Ishikawa (cell line): ENCODE data around the gene CCDC57.

Experiments
- CEBPB ChIP-seq: IDR thresholded peaks from 2 replicates; pipeline ENCODE4 v1.6.1; 2012
- CREB1 ChIP-seq: IDR thresholded peaks from 2 replicates; pipeline ENCODE4 v1.6.1; 2012; ENCODE audit warnings: low read depth
- EGR1 ChIP-seq: IDR thresholded peaks from 2 replicates; pipeline ENCODE4 v1.6.1; 2012
- EP300 ChIP-seq: IDR thresholded peaks from 2 replicates; pipeline ENCODE4 v1.6.1; 2012; ENCODE audit warnings: borderline replicate concordance
- FOXM1 ChIP-seq: IDR thresholded peaks from 2 replicates; pipeline ENCODE4 v1.6.1; 2012; ENCODE audit warnings: low read depth, borderline replicate concordance
- MAX ChIP-seq: IDR thresholded peaks from 2 replicates; pipeline ENCODE4 v1.6.1; 2012
- NFIC ChIP-seq: IDR thresholded peaks from 2 replicates; pipeline ENCODE4 v1.6.1; 2012
- RAD21 ChIP-seq: IDR thresholded peaks from 2 replicates; pipeline ENCODE4 v1.6.1; 2012; ENCODE audit warnings: low read depth
- REST ChIP-seq: IDR thresholded peaks from 2 replicates; pipeline ENCODE4 v1.6.1; 2012; ENCODE audit warnings: low read depth, mild to moderate bottlenecking
- TAF1 ChIP-seq: IDR thresholded peaks from 2 replicates; pipeline ENCODE4 v1.6.1; 2012; ENCODE audit warnings: low read depth, mild to moderate bottlenecking
- TCF12 ChIP-seq: IDR thresholded peaks from 2 replicates; pipeline ENCODE4 v1.6.1; 2012; ENCODE audit warnings: low read depth
- TEAD4 ChIP-seq: IDR thresholded peaks from 2 replicates; pipeline ENCODE4 v1.6.1; 2012
- USF1 ChIP-seq: IDR thresholded peaks from 2 replicates; pipeline ENCODE4 v1.6.1; 2012
- YY1 ChIP-seq: IDR thresholded peaks from 2 replicates; pipeline ENCODE4 v1.6.1; 2012; ENCODE audit warnings: low read depth
- ZBTB7A ChIP-seq: IDR thresholded peaks from 2 replicates; pipeline ENCODE4 v1.6.1; 2012; ENCODE audit warnings: low read depth

CCDC57 gene

GRCh38 chr17:82224666-82225065 is 12.0 kb upstream of the CCDC57 start:
- TF ChIP-seq MAX (no peak), ZBTB7A (no peak), EP300 (no peak), TCF12 (no peak), TEAD4 (no peak), USF1 (no peak), CEBPB (no peak), RAD21 (no peak)

GRCh38 chr17:82223517-82223916 is 10.9 kb upstream of the CCDC57 start:
- no peak for TF ChIP-seq RAD21
- no peak for TF ChIP-seq CEBPB
- no peak for TF ChIP-seq TCF12
- TF ChIP-seq EP300, result no peak
- no peak for TF ChIP-seq FOXM1
- TF ChIP-seq EGR1, result no peak
- no peak for TF ChIP-seq CREB1
- no peak for TF ChIP-seq TEAD4
- TF ChIP-seq MAX, result no peak
- TF ChIP-seq YY1, result no peak
- no peak for TF ChIP-seq REST
- no peak for TF ChIP-seq USF1
- no peak for TF ChIP-seq NFIC

- TF ChIP-seq REST (no peak), YY1 (no peak), RAD21 (no peak), FOXM1 (no peak), CEBPB (no peak), MAX (no peak), TEAD4 (no peak), CREB1 (no peak), ZBTB7A (no peak), USF1 (no peak), TCF12 (no peak), EP300 (no peak), EGR1 (no peak)
Observed at GRCh38 chr17:82222816-82223215, 10.2 kb upstream of the CCDC57 start.

GRCh38 chr17:82221341-82221902 is 8.8 kb upstream of the CCDC57 start:
- TF ChIP-seq ZBTB7A (no peak), CEBPB (no peak), TEAD4 (no peak), NFIC (no peak), EP300 (no peak), EGR1 (no peak), FOXM1 (no peak), TAF1 (no peak), YY1 (no peak), REST (no peak), USF1 (no peak), RAD21 (no peak), MAX (no peak), CREB1 (no peak), TCF12 (no peak)
